ENCODE results near the gene IL16. TPM values are rescaled to one million over a fixed set of nuclear protein-coding genes. Genes with fewer than 3 reads are reported as not detected.

IL16 gene
- polyA plus RNA-seq, 1 donor (not counting 4 experiments of a cell fraction or from before 2014, with no cell fraction given) = not detected

GRCh38 chr15:81288040-81288439 is 91.4 kb downstream of the IL16 start:
- dilution Hi-C loops (cut with MboI; ENCODE audit: extremely low pct_ligation_motif_present, low sequenced_read_pairs) = no loop called here
- Histone ChIP-seq H2AFZ (ENCODE audit: control insufficient read depth, low read length) (no peak overlapping the region), H3K4me2 (ENCODE audit: control insufficient read depth, extremely low read depth, insufficient read depth, low read depth, low read length) (no peak overlapping the region), H3K27me3 (ENCODE audit: control insufficient read depth, extremely low read depth, insufficient read depth, low read length) (no peaks in the 10 kb centered on the region), H3K36me3 (ENCODE audit: control insufficient read depth in 2 of 2, extremely low read depth in 1 of 2, insufficient read depth in 2 of 2, low read length in 2 of 2) (no peaks in the 10 kb centered on the region), H3K27ac (ENCODE audit: control insufficient read depth, insufficient read depth, low read length) (no peak overlapping the region), H3K9me3 (ENCODE audit: control insufficient read depth, low read depth, low read length) (no peaks in the 10 kb centered on the region), H3K9me1 (ENCODE audit: control insufficient read depth, extremely low read depth, insufficient read depth, low read length) (no peaks in the 10 kb centered on the region), H4K20me1 (ENCODE audit: control insufficient read depth, extremely low read depth, insufficient read depth, low read length) (no peaks in the 10 kb centered on the region), H3K4me1 (ENCODE audit: control insufficient read depth, extremely low read depth, insufficient read depth, low read length) (no peaks in the 10 kb centered on the region), H3K4me3 (ENCODE audit: control insufficient read depth in 2 of 3, extremely low read depth in 1 of 3, insufficient read depth in 2 of 3, low read depth in 1 of 3, low read length in 3 of 3) (no peak overlapping the region), H3K79me2 (ENCODE audit: control insufficient read depth, insufficient read depth, low read length) (no peaks in the 10 kb centered on the region), H3K9ac (ENCODE audit: control insufficient read depth, extremely low read depth, insufficient read depth, low read length) (no peak overlapping the region)
- no peak for DNase-seq (ENCODE audit: low read depth, low spot score)
- no peak for FAIRE-seq
- TF ChIP-seq CTCF (optimal IDR thresholded peaks at IDR 0.05 in 1 of 3, IDR thresholded peaks at IDR 0.05 in 1 of 3, conservative IDR thresholded peaks at IDR 0.05 in 1 of 3; ENCODE audit: extremely low read depth in 1 of 3, insufficient read depth in 2 of 3, low read length in 3 of 3) (no peak), EZH2 (IDR thresholded peaks at IDR 0.05; ENCODE audit: low read length) (no peak)

- H3K27ac ChIP-seq (ENCODE audit: control insufficient read depth, insufficient read depth, low read length) = no peak overlapping the region
- dilution Hi-C loops (cut with MboI; ENCODE audit: extremely low pct_ligation_motif_present, low sequenced_read_pairs) = no loop called here
- no peaks in the 10 kb centered on the region for H4K20me1 ChIP-seq (ENCODE audit: control insufficient read depth, extremely low read depth, insufficient read depth, low read length)
- no peaks in the 10 kb centered on the region for H3K27me3 ChIP-seq (ENCODE audit: control insufficient read depth, extremely low read depth, insufficient read depth, low read length)
- H3K9me1 ChIP-seq (ENCODE audit: control insufficient read depth, extremely low read depth, insufficient read depth, low read length) = no peaks in the 10 kb centered on the region
- no peak for DNase-seq (ENCODE audit: low read depth, low spot score)
- no peaks in the 10 kb centered on the region for H3K4me1 ChIP-seq (ENCODE audit: control insufficient read depth, extremely low read depth, insufficient read depth, low read length)
- TF ChIP-seq EZH2 (IDR thresholded peaks at IDR 0.05; ENCODE audit: low read length) (no peak), CTCF (optimal IDR thresholded peaks at IDR 0.05 in 1 of 3, IDR thresholded peaks at IDR 0.05 in 1 of 3, conservative IDR thresholded peaks at IDR 0.05 in 1 of 3; ENCODE audit: extremely low read depth in 1 of 3, insufficient read depth in 2 of 3, low read length in 3 of 3) (no peak)
- no peaks in the 10 kb centered on the region for H3K9me3 ChIP-seq (ENCODE audit: control insufficient read depth, low read depth, low read length)
- H2AFZ ChIP-seq (ENCODE audit: control insufficient read depth, low read length) = no peak overlapping the region
- no peaks in the 10 kb centered on the region for H3K36me3 ChIP-seq (ENCODE audit: control insufficient read depth in 2 of 2, extremely low read depth in 1 of 2, insufficient read depth in 2 of 2, low read length in 2 of 2)
- H3K9ac ChIP-seq (ENCODE audit: control insufficient read depth, extremely low read depth, insufficient read depth, low read length) = no peak overlapping the region
- no peak for FAIRE-seq
- H3K4me3 ChIP-seq (ENCODE audit: control insufficient read depth in 2 of 3, extremely low read depth in 1 of 3, insufficient read depth in 2 of 3, low read depth in 1 of 3, low read length in 3 of 3) = no peak overlapping the region
- H3K79me2 ChIP-seq (ENCODE audit: control insufficient read depth, insufficient read depth, low read length) = no peaks in the 10 kb centered on the region
- no peak overlapping the region for H3K4me2 ChIP-seq (ENCODE audit: control insufficient read depth, extremely low read depth, insufficient read depth, low read depth, low read length)
Observed at GRCh38 chr15:81288616-81289015, 91.9 kb downstream of the IL16 start.

All from keratinocyte (primary cell).